Fibroblast of skin of back (primary cell): ENCODE data around the gene FPR3. TPM values are rescaled to one million over a fixed set of nuclear protein-coding genes. Genes with fewer than 3 reads are reported as not detected.
"Not testable (repeated sequence)": the region's sequence is repeated elsewhere in the genome, so short reads cannot be mapped to it uniquely, and the experiment has no call there.

Source experiments
- DNase-seq: peaks from one replicate; pipeline ENCODE4 v3.0.0-alpha.2; 2013
- polyA plus RNA-seq, 2 experiments: library from polyadenylated mRNA; unstranded; fragments of 120-200 nt; gene quantifications; one replicate each; pipeline ENCODE4 v1.2.1, GENCODE V29; 2013; ENCODE audit not compliant: insufficient read length in 2 of 2

Gene FPR3
- polyA plus RNA-seq (2013, experiment 1 of 2; ENCODE audit: insufficient read length), result not detected
- not detected for polyA plus RNA-seq (2013, experiment 2 of 2; ENCODE audit: insufficient read length)

- peak; percentile 42 for DNase-seq
Measured at GRCh38 chr19:51794885-51795490, at the start of gene FPR3. TSS of gene FPR3 (plus strand) at chr19:51795157. CDS start at chr19:51823749, 28,592 bp downstream.

GRCh38 chr19:51746731-51747130 lies 48.2 kb upstream of the FPR3 start:
- DNase-seq, result no peak

GRCh38 chr19:51749979-51750378 lies 45.0 kb upstream of the FPR3 start:
- no peak for DNase-seq

DNA sequence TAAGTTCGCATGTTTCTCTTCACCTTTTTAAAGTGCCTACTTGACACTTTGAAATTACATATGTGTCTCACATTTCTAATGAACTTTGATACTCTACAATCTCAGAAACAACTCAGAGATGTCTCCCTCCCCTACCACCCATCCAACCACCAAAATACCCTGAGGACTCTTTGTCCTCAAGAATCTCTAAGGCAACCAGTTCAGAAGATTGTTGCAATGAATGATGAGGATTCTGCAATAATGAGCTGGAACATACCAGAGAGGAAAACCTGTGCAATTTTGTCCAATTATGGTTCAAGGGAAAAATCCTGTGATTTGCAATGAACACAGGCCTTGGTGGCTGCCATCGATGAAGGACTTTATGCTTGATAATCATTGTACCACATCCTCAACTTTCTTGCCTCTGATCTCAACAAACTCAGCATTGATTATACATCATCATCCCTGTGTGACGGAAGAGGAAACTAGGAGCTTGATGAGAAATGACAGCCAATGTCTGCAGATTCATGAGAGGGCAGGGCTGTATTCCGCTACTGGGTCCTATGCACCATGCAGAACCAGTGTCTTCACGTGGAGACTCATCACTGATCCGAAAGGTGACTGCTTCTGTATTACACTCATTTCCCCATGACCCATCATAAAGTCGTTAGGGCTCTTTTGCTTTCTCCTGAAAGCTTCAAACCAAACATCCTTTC lies 44.4 kb upstream of the FPR3 start:
- DNase-seq, result no peak

GRCh38 chr19:51751655-51752054 lies 43.3 kb upstream of the FPR3 start, which contains the start of gene FPR1:
TSS of gene FPR1 (minus strand) at chr19:51751878. CDS start at chr19:51746994, 4,884 bp downstream.
- peak; percentile 8 for DNase-seq

DNA sequence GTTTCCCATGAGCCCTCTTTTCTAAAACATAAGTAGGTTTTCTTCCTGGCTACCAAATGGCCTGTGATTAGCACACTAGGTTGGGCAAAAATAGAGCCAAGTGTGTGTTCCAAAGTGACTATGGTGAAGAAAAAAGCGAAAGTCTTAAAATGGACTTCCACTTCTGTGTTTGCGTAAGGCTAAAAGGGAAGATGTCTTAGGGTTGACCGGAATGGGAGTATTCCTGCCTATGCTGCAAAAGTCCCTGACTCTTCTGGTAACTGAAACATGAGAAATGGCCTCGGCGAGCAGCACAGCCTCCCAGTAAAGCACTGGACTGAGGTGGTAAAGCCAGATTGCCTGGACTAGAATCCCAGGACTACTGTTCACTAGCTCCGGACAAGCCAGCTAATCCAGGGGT lies 40.8 kb upstream of the FPR3 start:
- no peak for DNase-seq

DNA sequence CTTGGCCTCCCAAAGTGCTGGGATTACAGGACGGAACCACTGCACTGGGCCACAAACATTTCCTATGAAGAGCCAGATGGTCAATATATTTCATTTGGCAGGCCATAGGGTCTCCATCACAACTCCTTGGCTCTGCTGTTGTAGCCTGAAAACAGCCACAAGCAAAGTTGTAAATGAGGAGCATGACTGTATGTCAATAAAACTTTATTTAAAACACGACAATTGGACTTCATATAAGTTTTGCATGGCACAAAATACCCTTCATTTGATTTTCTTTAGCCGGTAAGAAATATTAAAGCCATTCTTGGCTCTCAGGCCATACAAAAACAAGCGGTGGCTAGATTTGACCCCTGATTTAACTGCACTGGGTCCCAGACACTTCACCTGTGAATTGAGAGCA lies 40.2 kb upstream of the FPR3 start:
- no peak for DNase-seq

GRCh38 chr19:51755571-51755970 lies 39.4 kb upstream of the FPR3 start:
- no peak for DNase-seq

DNA sequence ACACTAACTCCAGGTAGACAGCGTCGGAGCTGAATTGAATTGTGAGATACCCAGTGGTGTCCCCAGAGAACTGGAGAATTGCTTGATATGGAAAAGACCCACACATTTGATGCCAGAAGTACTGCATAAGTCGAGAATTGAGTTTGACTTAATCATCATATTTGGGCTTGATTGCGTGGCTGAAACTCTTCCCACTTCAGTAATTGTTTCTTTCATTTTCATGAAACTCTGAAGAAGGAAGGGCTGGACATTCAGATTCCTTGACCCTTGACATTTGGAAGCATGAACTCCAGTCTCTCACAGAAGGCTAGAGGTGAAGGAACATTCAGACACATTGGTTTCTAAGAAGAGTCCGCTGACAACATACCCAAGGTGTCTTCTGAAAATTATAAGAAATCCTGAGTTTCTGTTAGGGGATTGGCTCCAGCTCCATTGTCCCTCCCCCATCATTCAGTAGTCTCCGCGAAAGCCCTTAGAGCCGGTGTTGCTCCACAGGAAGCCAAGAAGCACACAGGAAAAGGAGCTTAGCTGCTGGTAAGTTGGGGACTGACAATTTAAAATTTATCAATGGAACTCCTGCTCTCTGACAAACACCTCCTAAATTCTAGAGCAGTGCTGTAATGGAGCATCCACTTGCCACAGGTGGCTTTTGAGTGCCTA lies 34.1 kb upstream of the FPR3 start, which contains the start of gene FPR2:
Gene FPR2, plus strand, starts transcription at position 484 of the 660 bp plus-strand sequence. CDS start 7,479 bp downstream, outside the sequence.
- no peak for DNase-seq

DNA sequence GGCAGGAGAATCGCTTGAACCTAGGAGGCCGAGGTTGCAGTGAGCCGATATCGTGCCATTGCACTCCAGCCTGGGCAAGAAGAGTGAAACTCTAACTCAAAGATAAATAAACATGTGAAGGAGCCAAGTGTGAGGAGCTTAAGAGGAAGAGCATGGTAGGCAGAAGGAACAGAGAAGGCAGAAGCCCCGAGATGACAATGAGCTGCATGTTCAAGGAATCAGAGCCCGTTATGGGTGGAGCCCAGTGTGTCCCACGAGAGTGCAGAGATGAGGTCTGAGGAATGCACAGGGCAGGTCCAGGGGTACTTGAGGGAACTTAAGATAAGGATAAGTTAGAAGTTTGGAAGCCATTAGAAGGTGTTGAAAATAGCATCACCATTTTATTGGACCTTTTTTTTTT lies 33.3 kb upstream of the FPR3 start:
- no peak for DNase-seq

GRCh38 chr19:51765086-51765485 lies 29.9 kb upstream of the FPR3 start:
- DNase-seq, result no peak

GRCh38 chr19:51766461-51766860 lies 28.5 kb upstream of the FPR3 start:
- no peak for DNase-seq

DNA sequence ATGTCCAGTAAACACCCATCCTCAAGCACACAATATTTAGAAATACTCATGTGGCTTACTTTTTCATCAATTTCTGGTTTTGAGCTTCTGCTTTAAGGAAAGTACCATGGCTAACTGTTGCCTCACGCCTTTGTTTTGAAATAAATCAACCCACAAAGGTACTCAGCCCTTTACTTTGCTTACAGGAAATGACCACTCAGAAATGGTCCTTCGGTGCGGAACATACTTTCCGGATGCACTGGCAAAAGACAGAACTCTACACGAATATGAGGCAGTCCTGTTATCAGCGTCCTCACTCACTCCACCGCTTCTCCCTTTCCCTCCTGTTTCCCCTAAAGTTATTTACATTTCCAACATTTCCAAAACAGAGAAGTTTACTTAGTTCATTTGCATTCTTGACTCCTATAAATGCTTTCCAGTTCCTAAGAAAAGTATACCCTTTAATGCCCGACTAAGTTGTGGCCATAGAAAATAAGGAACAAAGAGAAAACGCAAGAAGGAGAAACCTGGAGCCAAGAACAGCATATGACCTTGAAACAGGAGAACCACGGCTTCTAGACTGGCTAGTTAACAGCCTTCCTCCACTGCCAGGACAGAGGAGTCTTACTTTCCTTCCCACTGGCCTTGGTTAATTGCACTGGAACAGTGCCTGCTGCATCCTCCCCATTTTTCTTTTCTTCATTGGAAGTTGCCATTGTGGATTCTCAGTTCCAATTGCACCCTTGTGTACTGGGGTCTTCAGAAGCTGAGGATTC lies 23.4 kb upstream of the FPR3 start:
- no peak for DNase-seq

DNA sequence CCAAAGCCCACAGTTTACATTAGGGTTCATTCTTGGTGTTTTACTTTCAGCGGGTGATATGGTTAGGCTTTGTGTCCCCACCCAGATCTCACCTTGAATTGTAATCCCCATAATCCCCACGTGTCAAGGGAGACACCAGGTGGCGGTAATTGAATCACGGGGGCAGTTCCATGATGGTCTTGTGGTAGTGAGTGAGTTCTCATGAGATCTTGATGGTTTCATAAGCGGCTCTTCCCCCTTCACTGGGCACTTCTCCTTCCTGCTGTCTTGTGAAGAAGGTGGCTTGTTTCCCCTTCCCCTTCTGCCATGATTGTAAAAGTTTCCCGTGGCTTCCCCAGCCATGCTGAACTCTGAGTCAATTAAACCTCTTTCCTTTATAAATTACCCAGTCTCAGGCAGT lies 22.0 kb upstream of the FPR3 start:
- no peak for DNase-seq

- not testable (repeated sequence) for DNase-seq
Measured at GRCh38 chr19:51776561-51776960, 18.4 kb upstream of the FPR3 start.

DNA sequence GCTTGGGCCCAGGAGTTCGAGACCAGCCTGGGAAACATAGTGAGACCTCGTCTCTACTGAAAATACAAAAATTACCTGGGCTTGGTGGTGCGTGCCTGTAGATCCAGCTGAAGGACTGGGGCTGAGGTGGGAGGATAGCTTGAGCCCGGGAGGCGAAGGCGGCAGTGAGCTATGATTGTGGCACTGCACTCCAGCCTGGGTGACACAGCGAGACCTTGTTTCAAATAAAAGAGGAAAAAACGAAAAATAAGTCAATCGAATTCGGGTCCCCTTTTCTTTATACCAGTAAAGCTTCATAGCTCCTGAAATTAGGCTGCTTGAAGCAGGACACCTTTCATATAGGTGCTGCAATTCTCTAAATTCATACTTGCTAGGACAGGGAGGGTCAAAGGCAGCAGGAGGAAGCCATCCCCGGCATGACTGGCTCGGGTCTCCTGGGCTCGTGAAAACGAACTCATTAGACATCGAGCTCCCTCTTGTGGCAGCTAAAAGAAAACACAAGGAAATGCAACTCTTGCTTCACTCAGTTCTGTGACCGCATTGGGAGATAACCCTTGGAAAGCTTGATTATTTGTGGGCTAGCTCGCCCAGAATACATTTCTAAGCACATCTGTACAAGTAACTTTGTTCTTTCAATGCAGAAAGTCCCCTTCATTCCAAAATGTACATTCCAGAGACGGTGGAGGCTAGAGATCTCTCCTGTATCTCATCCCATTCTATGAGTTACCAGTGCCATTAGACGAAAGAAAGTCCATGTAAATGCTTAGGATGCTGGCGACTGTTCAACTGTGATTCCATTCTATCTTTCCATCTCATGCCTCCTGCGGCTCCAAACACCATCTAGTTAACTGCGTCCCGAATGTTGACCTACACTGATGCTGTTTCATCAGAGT lies 17.1 kb upstream of the FPR3 start:
- peak; percentile 75 for DNase-seq

DNA sequence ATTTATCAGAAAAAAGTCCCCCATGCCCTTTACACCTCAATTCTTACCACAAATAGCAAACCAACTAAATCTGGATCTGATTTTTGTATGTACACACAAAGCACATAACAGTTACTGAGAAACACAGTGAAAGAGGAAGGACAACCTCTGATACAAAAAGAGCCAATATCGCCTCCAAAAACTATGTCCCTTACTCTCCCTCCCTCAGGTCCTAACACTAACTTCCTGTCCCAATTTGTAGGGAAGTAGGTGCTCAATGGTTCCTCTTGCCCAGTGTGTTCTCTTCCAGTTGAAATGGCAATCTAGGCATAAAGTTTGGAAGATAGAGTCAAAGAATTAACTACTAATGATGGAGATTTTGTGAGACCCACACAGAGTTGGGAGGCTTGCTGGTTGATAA lies 15.8 kb upstream of the FPR3 start:
- DNase-seq, result no peak

- no peak for DNase-seq
Measured at GRCh38 chr19:51779703-51780102, 15.3 kb upstream of the FPR3 start.

- DNase-seq, result no peak
Measured at GRCh38 chr19:51780270-51780669, 14.7 kb upstream of the FPR3 start.

DNA sequence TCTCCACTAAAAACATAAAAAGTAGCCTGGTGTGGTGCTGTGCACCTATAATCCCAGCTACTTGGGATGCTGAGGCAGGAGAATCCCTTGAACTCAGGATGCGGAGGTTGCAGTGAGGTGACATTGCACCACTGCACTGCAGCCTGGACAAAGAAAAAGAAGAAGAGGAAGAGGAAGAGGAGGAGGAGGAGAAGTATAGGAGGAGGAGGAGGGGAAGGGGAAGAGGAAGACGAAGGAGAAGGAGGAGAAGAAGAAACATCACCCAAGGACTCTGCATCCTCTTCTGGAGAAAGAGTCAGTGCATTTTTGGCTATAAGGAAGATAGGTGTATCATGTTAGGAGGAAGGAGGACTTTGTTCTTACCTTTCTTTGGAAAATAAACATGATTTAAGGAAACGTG lies 13.0 kb upstream of the FPR3 start:
- no peak for DNase-seq

DNA sequence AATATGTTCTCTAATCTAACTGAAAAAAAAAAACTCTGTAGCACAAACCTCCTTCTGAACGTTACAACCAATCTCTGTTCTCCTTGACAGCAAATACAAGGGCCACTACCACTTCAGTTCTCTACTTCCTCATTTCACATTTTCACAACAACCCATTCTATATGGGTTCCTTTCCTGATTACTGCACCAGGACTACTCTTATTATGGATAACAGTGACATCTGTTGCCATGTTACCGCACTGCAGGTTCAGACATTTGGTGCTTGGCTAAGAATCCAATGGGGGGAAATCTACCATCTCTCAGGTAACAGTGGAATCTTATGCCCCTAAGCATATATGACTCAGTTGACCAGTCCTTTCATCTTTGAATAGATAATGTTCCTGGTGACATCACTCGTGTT lies 11.6 kb upstream of the FPR3 start:
- DNase-seq, result no peak
